ENCODE measurements around the gene PRKD2.

PRKD2 gene

GRCh38 chr19:46745030-46745429 lies 28.1 kb upstream of the PRKD2 start:
- no peaks in the 10 kb centered on the region for H3K27me3 ChIP-seq (ENCODE audit: low read depth, low read length)
- peaks cover 16% of the 10 kb centered on the region for H3K36me3 ChIP-seq (replicated peaks; ENCODE audit: low read depth, low read length)
- peak overlapping the region; percentile 95 for H3K9ac ChIP-seq (ENCODE audit: low read length)
- 0 out of 2 replicates have a peak overlapping the region, but pooled peaks have one; percentile 62 for H3K27ac ChIP-seq (ENCODE audit: low read length)
- H3K4me2 ChIP-seq (ENCODE audit: low read length): peak overlapping the region; percentile 92
- peaks cover 72% of the 10 kb centered on the region for H3K79me2 ChIP-seq (ENCODE audit: low read length)
- TF ChIP-seq EZH2phosphoT487 (IDR thresholded peaks at IDR 0.05; ENCODE audit: low read depth) (no peak), CTCF (IDR thresholded peaks at IDR 0.05; ENCODE audit: low read depth, low read length) (no peak)
- H2AFZ ChIP-seq (ENCODE audit: low read depth, low read length): no peak overlapping the region
- peaks cover 50% of the 10 kb centered on the region for H4K20me1 ChIP-seq (ENCODE audit: insufficient read depth, low read length)
- H3K4me1 ChIP-seq (ENCODE audit: low read length): peaks cover 18% of the 10 kb centered on the region
- peak overlapping the region; percentile 79 for H3K4me3 ChIP-seq (ENCODE audit: low read length)
- no peaks in the 10 kb centered on the region for H3K9me3 ChIP-seq (ENCODE audit: insufficient read depth, low read length)

- peak overlapping the region; percentile 79 for H3K4me3 ChIP-seq (ENCODE audit: low read length)
These were observed 27.2 kb upstream of the PRKD2 start for GRCh38 chr19:46744005-46744691.

GRCh38 chr19:46742926-46743480 lies 26.1 kb upstream of the PRKD2 start:
- Histone ChIP-seq H3K27me3 (ENCODE audit: low read depth, low read length) (no peaks in the 10 kb centered on the region), H3K27ac (ENCODE audit: low read length) (no peak overlapping the region), H3K79me2 (ENCODE audit: low read length) (peaks cover 92% of the 10 kb centered on the region), H3K4me1 (ENCODE audit: low read length) (peaks cover 18% of the 10 kb centered on the region), H2AFZ (ENCODE audit: low read depth, low read length) (no peak overlapping the region), H4K20me1 (ENCODE audit: insufficient read depth, low read length) (peaks cover 68% of the 10 kb centered on the region), H3K36me3 (replicated peaks; ENCODE audit: low read depth, low read length) (peaks cover 22% of the 10 kb centered on the region), H3K9ac (ENCODE audit: low read length) (no peak overlapping the region), H3K9me3 (ENCODE audit: insufficient read depth, low read length) (no peaks in the 10 kb centered on the region), H3K4me2 (ENCODE audit: low read length) (no peak overlapping the region), H3K4me3 (ENCODE audit: low read length) (no peak overlapping the region)
- no peak for TF ChIP-seq EZH2phosphoT487 (IDR thresholded peaks at IDR 0.05; ENCODE audit: low read depth)
- no peak for TF ChIP-seq CTCF (IDR thresholded peaks at IDR 0.05; ENCODE audit: low read depth, low read length)

More at GRCh38 chr19:46744005-46744691, 27.2 kb upstream of the PRKD2 start:
- Histone ChIP-seq H3K9ac (ENCODE audit: low read length) (no peak overlapping the region), H3K4me2 (ENCODE audit: low read length) (peak overlapping the region; percentile 92), H2AFZ (ENCODE audit: low read depth, low read length) (no peak overlapping the region), H3K36me3 (replicated peaks; ENCODE audit: low read depth, low read length) (peaks cover 16% of the 10 kb centered on the region), H3K4me1 (ENCODE audit: low read length) (peaks cover 18% of the 10 kb centered on the region), H4K20me1 (ENCODE audit: insufficient read depth, low read length) (peaks cover 57% of the 10 kb centered on the region), H3K9me3 (ENCODE audit: insufficient read depth, low read length) (no peaks in the 10 kb centered on the region), H3K79me2 (ENCODE audit: low read length) (peaks cover 80% of the 10 kb centered on the region), H3K27ac (ENCODE audit: low read length) (no peak overlapping the region), H3K27me3 (ENCODE audit: low read depth, low read length) (no peaks in the 10 kb centered on the region)
- TF ChIP-seq EZH2phosphoT487 (IDR thresholded peaks at IDR 0.05; ENCODE audit: low read depth): no peak
- TF ChIP-seq CTCF (IDR thresholded peaks at IDR 0.05; ENCODE audit: low read depth, low read length): no peak

- Histone ChIP-seq H2AFZ (ENCODE audit: low read depth, low read length) (no peak overlapping the region), H3K27ac (ENCODE audit: low read length) (no peak overlapping the region), H3K79me2 (ENCODE audit: low read length) (peaks cover 100% of the 10 kb centered on the region), H3K9me3 (ENCODE audit: insufficient read depth, low read length) (no peaks in the 10 kb centered on the region), H4K20me1 (ENCODE audit: insufficient read depth, low read length) (peaks cover 82% of the 10 kb centered on the region), H3K4me1 (ENCODE audit: low read length) (peaks cover 12% of the 10 kb centered on the region), H3K27me3 (ENCODE audit: low read depth, low read length) (no peaks in the 10 kb centered on the region), H3K4me2 (ENCODE audit: low read length) (no peak overlapping the region), H3K9ac (ENCODE audit: low read length) (no peak overlapping the region), H3K4me3 (ENCODE audit: low read length) (no peak overlapping the region), H3K36me3 (replicated peaks; ENCODE audit: low read depth, low read length) (peaks cover 37% of the 10 kb centered on the region)
- TF ChIP-seq EZH2phosphoT487 (IDR thresholded peaks at IDR 0.05; ENCODE audit: low read depth) (no peak), CTCF (IDR thresholded peaks at IDR 0.05; ENCODE audit: low read depth, low read length) (no peak)
These were observed 24.5 kb upstream of the PRKD2 start for GRCh38 chr19:46741447-46741846.

Measured in OCI-LY3 (cell line).